ENCODE data around the gene WBP2NL. TPM values are rescaled to one million over a fixed set of nuclear protein-coding genes. Genes with fewer than 3 reads are reported as not detected.

Gene WBP2NL
- total RNA-seq, 4 donors from 2014 or later, result 1.1 to 1.5 (median 1.3) TPM

- TF ChIP-seq CTCF (IDR thresholded peaks at IDR 0.05; ENCODE audit: low read depth), result no peak
Observed at GRCh38 chr22:42016111-42016510, 17.5 kb downstream of the WBP2NL start.

GRCh38 chr22:42018224-42018623, 19.6 kb downstream of the WBP2NL start:
- no peak for TF ChIP-seq CTCF (IDR thresholded peaks at IDR 0.05; ENCODE audit: low read depth)

- TF ChIP-seq CTCF (IDR thresholded peaks at IDR 0.05; ENCODE audit: low read depth), result no peak
Observed at GRCh38 chr22:42021571-42021970, 23.0 kb downstream of the WBP2NL start.

- TF ChIP-seq CTCF (IDR thresholded peaks at IDR 0.05; ENCODE audit: low read depth), result no peak
Observed at GRCh38 chr22:42022162-42022847, 23.7 kb downstream of the WBP2NL start.

- no peak for TF ChIP-seq CTCF (IDR thresholded peaks at IDR 0.05; ENCODE audit: low read depth)
Observed at GRCh38 chr22:42025421-42025820, 26.8 kb downstream of the WBP2NL start.

- no peak for TF ChIP-seq CTCF (IDR thresholded peaks at IDR 0.05; ENCODE audit: low read depth)
Observed at GRCh38 chr22:42026705-42027104, 28.1 kb downstream of the WBP2NL start.

- no peak for TF ChIP-seq CTCF (IDR thresholded peaks at IDR 0.05; ENCODE audit: low read depth)
Observed at GRCh38 chr22:42033263-42034181, 34.9 kb downstream of the WBP2NL start.

Data from subcutaneous adipose tissue (tissue), 4 donors.